Ishikawa (cell line): ENCODE measurements around the gene ANKFY1.

Experiments
- CEBPB ChIP-seq: IDR thresholded peaks from 2 replicates; pipeline ENCODE4 v1.6.1; 2012
- CREB1 ChIP-seq: IDR thresholded peaks from 2 replicates; pipeline ENCODE4 v1.6.1; 2012; ENCODE audit warnings: low read depth
- EGR1 ChIP-seq: IDR thresholded peaks from 2 replicates; pipeline ENCODE4 v1.6.1; 2012
- EP300 ChIP-seq: IDR thresholded peaks from 2 replicates; pipeline ENCODE4 v1.6.1; 2012; ENCODE audit warnings: borderline replicate concordance
- FOXM1 ChIP-seq: IDR thresholded peaks from 2 replicates; pipeline ENCODE4 v1.6.1; 2012; ENCODE audit warnings: low read depth, borderline replicate concordance
- MAX ChIP-seq: IDR thresholded peaks from 2 replicates; pipeline ENCODE4 v1.6.1; 2012
- NFIC ChIP-seq: IDR thresholded peaks from 2 replicates; pipeline ENCODE4 v1.6.1; 2012
- RAD21 ChIP-seq: IDR thresholded peaks from 2 replicates; pipeline ENCODE4 v1.6.1; 2012; ENCODE audit warnings: low read depth
- REST ChIP-seq: IDR thresholded peaks from 2 replicates; pipeline ENCODE4 v1.6.1; 2012; ENCODE audit warnings: low read depth, mild to moderate bottlenecking
- TAF1 ChIP-seq: IDR thresholded peaks from 2 replicates; pipeline ENCODE4 v1.6.1; 2012; ENCODE audit warnings: low read depth, mild to moderate bottlenecking
- TCF12 ChIP-seq: IDR thresholded peaks from 2 replicates; pipeline ENCODE4 v1.6.1; 2012; ENCODE audit warnings: low read depth
- TEAD4 ChIP-seq: IDR thresholded peaks from 2 replicates; pipeline ENCODE4 v1.6.1; 2012
- USF1 ChIP-seq: IDR thresholded peaks from 2 replicates; pipeline ENCODE4 v1.6.1; 2012
- YY1 ChIP-seq: IDR thresholded peaks from 2 replicates; pipeline ENCODE4 v1.6.1; 2012; ENCODE audit warnings: low read depth
- ZBTB7A ChIP-seq: IDR thresholded peaks from 2 replicates; pipeline ENCODE4 v1.6.1; 2012; ENCODE audit warnings: low read depth

ANKFY1 gene

GRCh38 chr17:4272213-4272971 lies 8.6 kb upstream of the ANKFY1 start:
- no peak for TF ChIP-seq FOXM1
- TF ChIP-seq USF1 = no peak
- no peak for TF ChIP-seq ZBTB7A
- TF ChIP-seq YY1 = no peak
- no peak for TF ChIP-seq RAD21
- TF ChIP-seq REST = no peak
- no peak for TF ChIP-seq NFIC
- TF ChIP-seq CREB1 = no peak
- TF ChIP-seq CEBPB = no peak
- no peak for TF ChIP-seq EP300
- TF ChIP-seq MAX = no peak
- TF ChIP-seq TEAD4 = no peak
- TF ChIP-seq TCF12 = no peak
- TF ChIP-seq EGR1 = no peak
- no peak for TF ChIP-seq TAF1

GRCh38 chr17:4270736-4271135 lies 7.0 kb upstream of the ANKFY1 start:
- no peak for TF ChIP-seq CREB1
- TF ChIP-seq USF1 = no peak
- TF ChIP-seq TAF1 = no peak

GRCh38 chr17:4269915-4270314 lies 6.1 kb upstream of the ANKFY1 start:
- TF ChIP-seq CREB1 (no peak), RAD21 (no peak), EGR1 (no peak), USF1 (no peak), YY1 (no peak), EP300 (no peak), NFIC (no peak), REST (no peak), ZBTB7A (no peak), TEAD4 (no peak), CEBPB (no peak), TCF12 (no peak)

- TF ChIP-seq TEAD4 = no peak
- TF ChIP-seq REST = no peak
- no peak for TF ChIP-seq ZBTB7A
- TF ChIP-seq USF1 = no peak
- no peak for TF ChIP-seq FOXM1
- TF ChIP-seq CEBPB = no peak
- no peak for TF ChIP-seq MAX
- no peak for TF ChIP-seq TCF12
- no peak for TF ChIP-seq YY1
- TF ChIP-seq CREB1 = no peak
- TF ChIP-seq EP300 = no peak
- no peak for TF ChIP-seq TAF1
- TF ChIP-seq EGR1 = no peak
Observed at GRCh38 chr17:4267402-4267801, 3.6 kb upstream of the ANKFY1 start.
